Right lobe of liver (tissue), 6 donors: Measurements from ENCODE around the gene SPATA24. TPM values are rescaled to one million over a fixed set of nuclear protein-coding genes. Genes with fewer than 3 reads are reported as not detected.

Experiments used
- ATAC-seq, 4 donors: fragments of 200-7000 bp; cut with Tn5 transposase; one replicate each; pipeline ENCODE4 v1.9.1; 2020; ENCODE audit warnings: mild to moderate bottlenecking in 4 of 4, moderate library complexity in 4 of 4
- DNase-seq, 3 donors: peaks; one replicate each; pipeline ENCODE4 v3.0.0-alpha.2; 2020
- H3K27ac ChIP-seq, 3 donors: fragments of 200-600 bp; one replicate each; pipeline ENCODE4 v1.8.0; 2022
- H3K27me3 ChIP-seq, 2 donors: fragments of 200-600 bp; one replicate each; pipeline ENCODE4 v1.8.0; 2022
- H3K36me3 ChIP-seq, 4 donors: fragments of 200-600 bp; sonication (generic) in 1 of 4; one replicate each; pipeline versions ENCODE4 v1.5.1 to v1.8.0; 2017 to 2022; ENCODE audit warnings: control low read depth in 1 of 4
- H3K4me1 ChIP-seq, 4 donors: fragments of 200-600 bp; sonication (generic) in 1 of 4; one replicate each; pipeline versions ENCODE4 v1.5.1 to v1.8.0; 2017 to 2022; ENCODE audit warnings: control low read depth in 1 of 4
- H3K4me3 ChIP-seq, 3 donors: fragments of 200-600 bp; one replicate each; pipeline ENCODE4 v1.8.0; 2022
- H3K9me3 ChIP-seq, 4 donors: fragments of 200-600 bp; sonication (generic) in 1 of 4; one replicate each; pipeline versions ENCODE4 v1.5.1 to v1.8.0; 2017 to 2022; ENCODE audit warnings: control low read depth in 1 of 4
- CTCF ChIP-seq, 4 donors: fragments of 200-600 bp in 3 of 4; fragments of 450-650 bp in 1 of 4; IDR thresholded peaks; one replicate each; pipeline versions ENCODE4 v1.5.1 to v1.8.0; 2016 to 2022; ENCODE audit warnings: antibody characterized with exemption in 4 of 4, mild to moderate bottlenecking in 2 of 4
- POLR2A ChIP-seq: fragments of 450-650 bp; IDR thresholded peaks from one replicate; pipeline ENCODE4 v1.6.1; 2017; ENCODE audit warnings: antibody characterized with exemption, mild to moderate bottlenecking
- WGBS: methylation state at CpG from one replicate; pipeline ENCODE4 v1.1.6; 2018; ENCODE audit warnings: low coverage, low lambda C conversion rate; ENCODE audit not compliant: insufficient coverage; ENCODE audit errors: missing lambda C conversion rate; 5-methylcytosine and 5-hydroxymethylcytosine counted together
- intact Hi-C, 2 donors: fragments of 100-400 bp; cut with DNase I; formaldehyde crosslinking; loops; one replicate each; pipeline versions ENCODE4 v1.11.2 to v1.14.1; 2022
- total RNA-seq, 6 experiments: library from RNA; depleted of rRNA in 2 of 6; stranded (reverse); fragments of >200 nt in 2 of 6; fragmentation: NEBNext Ultra II Directional in 3 of 6; extraction: Animal tissue kit (Norgen Biotek cat#: 25700) in 3 of 6; gene quantifications; one replicate each; pipeline versions ENCODE4 v1.1.0 to v1.2.4, GENCODE V29; 2016 to 2023
- donor health status: DM: no; HTN: yes; CAD: no.
- donor health status: DM: no; HTN: no; CAD: no.
- donor health status: DM: no; HTN: no; CAD: no.
- donor health status: DM: no; HTN: yes; CAD: no.
- donor health status: DM: no; HTN: yes; CAD: no.

Gene SPATA24
- total RNA-seq, 6 experiments from 2014 or later = 1.5 to 4.0 (median 2.6) TPM

- DNase-seq (peak in 1 of 3 donors; percentile 18), ATAC-seq (no peak)
- TF ChIP-seq CTCF (IDR thresholded peaks at IDR 0.05) (no peak), POLR2A (no peak)
- intact Hi-C loops = no loop called here
- WGBS = 72% methylated on average over 5 of the region's 13 CpGs
- H3K36me3 ChIP-seq = peaks cover 0 to 22% (median 0%) of the 10 kb centered on the region in 4 donors
- peaks cover 0 to 31% (median 6%) of the 10 kb centered on the region in 4 donors for H3K4me1 ChIP-seq
- H3K4me3 ChIP-seq = no peak overlapping the region
- H3K9me3 ChIP-seq = no peaks in the 10 kb centered on the region
- no peak overlapping the region for H3K27ac ChIP-seq
- H3K27me3 ChIP-seq = no peaks in the 10 kb centered on the region
These were observed 24.9 kb downstream of the SPATA24 start for GRCh38 chr5:139378941-139379361.

GRCh38 chr5:139378101-139378825 lies 25.6 kb downstream of the SPATA24 start:
- no peak overlapping the region for H3K27ac ChIP-seq
- DNase-seq = peak in 1 of 3 donors; percentile 47

GRCh38 chr5:139377226-139377625 lies 26.7 kb downstream of the SPATA24 start:
- WGBS = no CpG with 5 or more reads among the region's 3 CpGs
- intact Hi-C loops = no loop called here
- Histone ChIP-seq H3K9me3 (no peaks in the 10 kb centered on the region), H3K4me1 (peaks cover 0 to 34% (median 3%) of the 10 kb centered on the region in 4 donors), H3K27ac (no peak overlapping the region), H3K36me3 (peaks cover 0 to 25% (median 0%) of the 10 kb centered on the region in 4 donors), H3K4me3 (no peak overlapping the region), H3K27me3 (no peaks in the 10 kb centered on the region)
- ATAC-seq (no peak), DNase-seq (peak in 1 of 3 donors; percentile 10)
- TF ChIP-seq CTCF (IDR thresholded peaks at IDR 0.05) = no peak
- no peak for TF ChIP-seq POLR2A

More at GRCh38 chr5:139378101-139378825, 25.6 kb downstream of the SPATA24 start:
- 85% methylated on average over 21 of the region's 47 CpGs for WGBS
- intact Hi-C loops = no loop called here
- Histone ChIP-seq H3K4me3 (no peak overlapping the region), H3K4me1 (peaks cover 0 to 30% (median 3%) of the 10 kb centered on the region in 4 donors), H3K9me3 (no peaks in the 10 kb centered on the region), H3K36me3 (peaks cover 0 to 22% (median 0%) of the 10 kb centered on the region in 4 donors), H3K27me3 (no peaks in the 10 kb centered on the region)
- no peak for ATAC-seq
- no peak for TF ChIP-seq CTCF (IDR thresholded peaks at IDR 0.05)

GRCh38 chr5:139376364-139376763 lies 27.5 kb downstream of the SPATA24 start:
- intact Hi-C loops = no loop called here
- WGBS = 95% methylated on average over 5 of the region's 7 CpGs
- no peaks in the 10 kb centered on the region for H3K9me3 ChIP-seq
- H3K4me1 ChIP-seq = peaks cover 0 to 26% (median 0%) of the 10 kb centered on the region in 4 donors
- H3K27ac ChIP-seq = no peak overlapping the region
- H3K27me3 ChIP-seq = no peaks in the 10 kb centered on the region
- H3K4me3 ChIP-seq = no peak overlapping the region
- TF ChIP-seq CTCF (IDR thresholded peaks at IDR 0.05) (no peak), POLR2A (no peak)
- ATAC-seq (no peak), DNase-seq (no peak)
- peaks cover 0 to 33% (median under 1%) of the 10 kb centered on the region in 4 donors for H3K36me3 ChIP-seq
